Lower leg skin (tissue), 3 donors: ENCODE results near the gene EGFLAM.

Experiments used
- POLR2A ChIP-seq, 2 donors: fragments of 450-650 bp; IDR thresholded peaks; one replicate each; pipeline ENCODE4 v1.6.1; 2016 to 2017; ENCODE audit warnings: antibody characterized with exemption in 2 of 2, mild to moderate bottlenecking in 1 of 2, moderate library complexity in 1 of 2
- TF ChIP-seq, protein P1 (sequence below), 3 donors: fragments of 450-650 bp; IDR thresholded peaks; one replicate each; pipeline ENCODE4 v1.5.1; 2016; ENCODE audit warnings: antibody characterized with exemption in 3 of 3, mild to moderate bottlenecking in 3 of 3, moderate library complexity in 2 of 3

DNA sequence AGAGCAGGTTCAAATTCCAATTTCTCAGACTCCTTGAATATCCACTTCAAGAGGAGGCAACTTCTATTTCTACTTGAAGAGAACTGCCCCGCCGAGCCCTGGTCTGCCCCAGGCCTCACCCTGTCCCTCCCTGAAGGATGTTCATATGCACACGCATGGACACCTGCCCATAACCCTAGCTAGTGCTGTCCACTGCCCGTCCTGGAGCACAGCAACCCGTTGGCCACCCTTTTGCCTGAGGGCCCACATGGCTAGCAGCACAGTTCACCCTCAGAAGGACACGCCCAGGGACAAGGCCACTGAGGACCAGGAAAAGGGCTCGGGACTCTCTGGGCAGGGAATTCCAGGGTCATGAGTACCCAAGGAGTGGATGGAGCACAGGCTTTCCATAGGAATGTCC lies 63.6 kb downstream of the EGFLAM start:
- TF ChIP-seq, protein P1, sequence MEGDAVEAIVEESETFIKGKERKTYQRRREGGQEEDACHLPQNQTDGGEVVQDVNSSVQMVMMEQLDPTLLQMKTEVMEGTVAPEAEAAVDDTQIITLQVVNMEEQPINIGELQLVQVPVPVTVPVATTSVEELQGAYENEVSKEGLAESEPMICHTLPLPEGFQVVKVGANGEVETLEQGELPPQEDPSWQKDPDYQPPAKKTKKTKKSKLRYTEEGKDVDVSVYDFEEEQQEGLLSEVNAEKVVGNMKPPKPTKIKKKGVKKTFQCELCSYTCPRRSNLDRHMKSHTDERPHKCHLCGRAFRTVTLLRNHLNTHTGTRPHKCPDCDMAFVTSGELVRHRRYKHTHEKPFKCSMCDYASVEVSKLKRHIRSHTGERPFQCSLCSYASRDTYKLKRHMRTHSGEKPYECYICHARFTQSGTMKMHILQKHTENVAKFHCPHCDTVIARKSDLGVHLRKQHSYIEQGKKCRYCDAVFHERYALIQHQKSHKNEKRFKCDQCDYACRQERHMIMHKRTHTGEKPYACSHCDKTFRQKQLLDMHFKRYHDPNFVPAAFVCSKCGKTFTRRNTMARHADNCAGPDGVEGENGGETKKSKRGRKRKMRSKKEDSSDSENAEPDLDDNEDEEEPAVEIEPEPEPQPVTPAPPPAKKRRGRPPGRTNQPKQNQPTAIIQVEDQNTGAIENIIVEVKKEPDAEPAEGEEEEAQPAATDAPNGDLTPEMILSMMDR (IDR thresholded peaks at IDR 0.05): no peak
- no peak for TF ChIP-seq POLR2A (IDR thresholded peaks at IDR 0.05)
